HCT116 (cell line): ENCODE results near the gene CCDC138. TPM values are rescaled to one million over a fixed set of nuclear protein-coding genes. Genes with fewer than 3 reads are reported as not detected.

Experiments used
- ATAC-seq: fragments of 200-7000 bp; cut with Tn5 transposase; 2 replicates; pipeline ENCODE4 v1.9.1; 2020; ENCODE audit warnings: mild to moderate bottlenecking, moderate library complexity
- BruUV-seq: library from RNA; stranded (reverse); fragments of 400-500 nt; replicated peaks from 2 replicates; lab custom pipeline; 2021; lab: Mats Ljungman, UMichigan
- CTCF ChIA-PET: fragments of 300-600 bp; sonication (Branson Sonifier 250); formaldehyde crosslinking; loops from one replicate; lab custom pipeline; 2021; ENCODE audit warnings: antibody characterized with exemption; lab: Charles Lee
- POLR2A ChIA-PET: fragments of 300-600, 350-600 bp; sonication (Branson Sonifier 250); formaldehyde crosslinking; loops from one replicate; lab custom pipeline; 2021; ENCODE audit warnings: antibody characterized with exemption; lab: Charles Lee
- RAD21 ChIA-PET, 2 experiments: fragments of 300-600 bp; sonication (Branson Sonifier 250); formaldehyde crosslinking; loops; one replicate each; lab custom pipeline; 2023; ENCODE audit warnings: low total read pairs in 2 of 2; ENCODE audit not compliant: uncharacterized antibody in 2 of 2, unreplicated experiment in 2 of 2, low non-redundant PET in 1 of 2; lab: Charles Lee
- DNase-seq: peaks from one replicate; pipeline ENCODE4 v3.0.0-alpha.2; 2010; ENCODE audit warnings: low read depth, low spot score
- H2AFZ ChIP-seq: fragments of 200-600 bp; shearing (Covaris generic), sonication (generic); 2 replicates; pipeline ENCODE4 v1.6.1; 2017; ENCODE audit warnings: low read depth, mixed run types, mixed read lengths, antibody characterized with exemption, low read length; ENCODE audit not compliant: poor library complexity, severe bottlenecking
- H3K27ac ChIP-seq: 2 replicates; pipeline ENCODE4 v1.5.1; 2012; ENCODE audit warnings: low read depth, low read length
- H3K27me3 ChIP-seq: fragments of 200-600 bp; sonication (generic); 2 replicates; pipeline ENCODE4 v1.6.1; 2016; ENCODE audit warnings: mixed run types, low read length, mixed read lengths; ENCODE audit not compliant: insufficient read depth
- H3K36me3 ChIP-seq, 2 experiments: fragments of 200-500 bp in 1 of 2; fragments of 200-600 bp in 1 of 2; sonication (Bioruptor generic) in 1 of 2; sonication (generic) in 1 of 2; 2 replicates each; pipeline versions ENCODE4 v1.5.1 to v1.6.1; 2014 to 2016; ENCODE audit warnings: low read length in 2 of 2, inconsistent platforms in 1 of 2, mixed read lengths in 1 of 2, mixed run types in 1 of 2; ENCODE audit not compliant: insufficient read depth in 2 of 2, control insufficient read depth in 1 of 2
- H3K4me1 ChIP-seq, 2 experiments: fragments of 200-600 bp in 1 of 2; sonication (generic) in 1 of 2; 2 replicates each; pipeline versions ENCODE4 v1.5.1 to v1.6.1; 2012 to 2017; ENCODE audit warnings: low read length in 2 of 2, inconsistent platforms in 1 of 2, mild to moderate bottlenecking in 1 of 2, mixed read lengths in 1 of 2, mixed run types in 1 of 2, moderate library complexity in 1 of 2; ENCODE audit not compliant: insufficient read depth in 2 of 2, control insufficient read depth in 1 of 2
- H3K4me2 ChIP-seq: fragments of 200-600 bp; sonication (generic); 2 replicates; pipeline ENCODE4 v1.6.1; 2017; ENCODE audit warnings: mixed run types, low read length, mixed read lengths
- H3K4me3 ChIP-seq, 2 experiments: fragments of 200-600 bp in 1 of 2; sonication (generic) in 1 of 2; replicated peaks in 1 of 2; 2 replicates each; pipeline ENCODE4 v1.5.1; 2011 to 2016; ENCODE audit warnings: low read length in 2 of 2, control low read depth in 1 of 2, low read depth in 1 of 2, mild to moderate bottlenecking in 1 of 2, mixed read lengths in 1 of 2, mixed run types in 1 of 2
- H3K79me2 ChIP-seq: fragments of 200-600 bp; sonication (generic); 2 replicates; pipeline ENCODE4 v1.6.1; 2017; ENCODE audit warnings: mild to moderate bottlenecking, mixed run types, low read length, moderate library complexity, mixed read lengths; ENCODE audit not compliant: insufficient read depth
- H3K9ac ChIP-seq: fragments of 200-600 bp; sonication (generic); 2 replicates; pipeline ENCODE4 v1.6.1; 2016; ENCODE audit warnings: low read length, mixed read lengths
- H3K9me2 ChIP-seq: fragments of 200-600 bp; sonication (generic), shearing (Covaris generic); 2 replicates; pipeline ENCODE4 v1.6.1; 2017; ENCODE audit warnings: mixed run types, mild to moderate bottlenecking, moderate library complexity; ENCODE audit not compliant: insufficient read depth
- H3K9me3 ChIP-seq, 2 experiments: fragments of 200-500 bp in 1 of 2; fragments of 200-600 bp in 1 of 2; sonication (Bioruptor generic) in 1 of 2; sonication (generic) in 1 of 2; 2 replicates each; pipeline ENCODE4 v1.6.1; 2014 to 2017; ENCODE audit warnings: low read length in 2 of 2, mixed read lengths in 2 of 2, inconsistent platforms in 1 of 2, low read depth in 1 of 2, mild to moderate bottlenecking in 1 of 2, mixed run types in 1 of 2, moderate library complexity in 1 of 2; ENCODE audit not compliant: control insufficient read depth in 1 of 2, insufficient read depth in 1 of 2
- H4K20me1 ChIP-seq: fragments of 200-600 bp; sonication (generic), shearing (Covaris generic); 2 replicates; pipeline ENCODE4 v1.6.1; 2017; ENCODE audit warnings: mixed run types, mild to moderate bottlenecking, moderate library complexity; ENCODE audit not compliant: insufficient read depth
- CBX3 ChIP-seq: IDR thresholded peaks from 2 replicates; pipeline ENCODE4 v1.6.1; 2012; ENCODE audit warnings: low read depth
- ELF1 ChIP-seq: IDR thresholded peaks from 2 replicates; pipeline ENCODE4 v1.6.1; 2012; ENCODE audit warnings: low read depth, borderline replicate concordance
- EZH2 ChIP-seq: fragments of 200-600 bp; sonication (generic); IDR thresholded peaks from 2 replicates; pipeline ENCODE4 v1.6.1; 2017; ENCODE audit warnings: antibody characterized with exemption, mixed run types
- EZH2phosphoT487 ChIP-seq: fragments of 200-600 bp; IDR thresholded peaks from 2 replicates; pipeline ENCODE4 v1.6.1; 2018; ENCODE audit warnings: antibody characterized with exemption, borderline replicate concordance
- FOSL1 ChIP-seq: IDR thresholded peaks from 2 replicates; pipeline ENCODE4 v1.6.1; 2012; ENCODE audit warnings: low read depth
- JUND ChIP-seq: IDR thresholded peaks from 2 replicates; pipeline ENCODE4 v1.6.1; 2012
- POLR2AphosphoS5 ChIP-seq: IDR thresholded peaks from 2 replicates; pipeline ENCODE4 v1.6.1; 2011; ENCODE audit warnings: mild to moderate bottlenecking, low read depth, low read length, moderate library complexity
- SIN3A ChIP-seq: IDR thresholded peaks from 2 replicates; pipeline ENCODE4 v1.6.1; 2012; ENCODE audit warnings: low read depth
- TCF7L2 ChIP-seq: IDR thresholded peaks from 2 replicates; pipeline ENCODE4 v1.7.0; 2011; ENCODE audit warnings: borderline replicate concordance, inconsistent platforms; ENCODE audit not compliant: insufficient read depth, insufficient read length; ENCODE audit errors: extremely low read depth
- YY1 ChIP-seq: IDR thresholded peaks from 2 replicates; pipeline ENCODE4 v1.6.1; 2011; ENCODE audit warnings: low read length, low read depth, moderate library complexity, mild to moderate bottlenecking; ENCODE audit not compliant: insufficient replicate concordance; ENCODE audit errors: extremely low read depth
- intact Hi-C: fragments of 100-400 bp; cut with micrococcal nuclease; formaldehyde crosslinking; loops from 2 replicates; pipeline ENCODE4 v1.10.0; 2022
- total RNA-seq: library from RNA; stranded (reverse); gene quantifications from one replicate; pipeline ENCODE4 v1.2.1, GENCODE V29; 2021; ENCODE audit not compliant: unreplicated experiment
- TF ChIP-seq, protein P1 (sequence below): IDR thresholded peaks from 2 replicates; pipeline ENCODE4 v1.6.1; 2012
- TF ChIP-seq, protein P2 (sequence below), 3 experiments: fragments of 200-600 bp in 1 of 3; sonication (generic) in 1 of 3; IDR thresholded peaks in 2 of 3; conservative IDR thresholded peaks in 1 of 3; 2 replicates each; pipeline ENCODE4 v1.5.1; 2012 to 2017; ENCODE audit warnings: low read depth in 2 of 3, low read length in 2 of 3, antibody characterized with exemption in 1 of 3, borderline replicate concordance in 1 of 3, control low read depth in 1 of 3, mild to moderate bottlenecking in 1 of 3, mixed read lengths in 1 of 3, mixed run types in 1 of 3, moderate library complexity in 1 of 3; ENCODE audit not compliant: insufficient read depth in 1 of 3
- TF ChIP-seq, protein P3 (sequence below): IDR thresholded peaks from 2 replicates; pipeline ENCODE4 v1.6.1; 2011; ENCODE audit warnings: mild to moderate bottlenecking, low read length, moderate library complexity; ENCODE audit not compliant: insufficient replicate concordance; ENCODE audit errors: extremely low read depth
- TF ChIP-seq, protein P4 (sequence below): IDR thresholded peaks from 2 replicates; pipeline ENCODE4 v1.6.1; 2012; ENCODE audit warnings: low read depth

CCDC138 gene
- total RNA-seq, 1 experiment from 2014 or later: 13.4 TPM

DNA sequence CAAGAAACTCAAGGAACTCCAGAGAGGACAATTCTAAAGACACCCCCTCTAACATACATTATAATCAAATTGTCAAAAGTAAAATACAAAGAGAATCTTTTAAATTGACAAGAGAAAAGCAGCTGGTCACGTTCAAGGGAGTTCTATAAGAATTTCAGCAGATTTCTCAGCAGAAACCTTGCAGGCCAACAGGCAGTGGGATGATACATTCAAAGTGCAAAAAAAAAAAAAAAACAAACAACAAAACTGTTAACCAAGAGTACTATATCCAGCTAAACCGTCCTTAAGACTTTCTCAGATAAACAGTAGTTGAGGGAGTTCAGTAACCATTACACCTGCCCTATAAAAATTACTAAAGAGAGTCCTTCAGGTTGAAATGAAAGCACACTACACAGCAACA, 33.9 kb downstream of the CCDC138 start:
- ChIA-PET CTCF (no interaction called here), RAD21 (no interaction called here), POLR2A (no interaction called here)
- no peaks in the 10 kb centered on the region for H3K27me3 ChIP-seq
- BruUV-seq: no TSS peak
- no peaks in the 10 kb centered on the region for H3K4me1 ChIP-seq
- intact Hi-C loops: no loop called here
- H3K9ac ChIP-seq: no peak overlapping the region
- no peak overlapping the region for H2AFZ ChIP-seq
- TF ChIP-seq YY1 (no peak), TCF7L2 (no peak), POLR2AphosphoS5 (no peak), FOSL1 (no peak), ELF1 (no peak), JUND (no peak), EZH2 (no peak), CBX3 (no peak), EZH2phosphoT487 (no peak), SIN3A (no peak)
- TF ChIP-seq, protein P1, sequence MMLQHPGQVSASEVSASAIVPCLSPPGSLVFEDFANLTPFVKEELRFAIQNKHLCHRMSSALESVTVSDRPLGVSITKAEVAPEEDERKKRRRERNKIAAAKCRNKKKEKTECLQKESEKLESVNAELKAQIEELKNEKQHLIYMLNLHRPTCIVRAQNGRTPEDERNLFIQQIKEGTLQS: no peak
- TF ChIP-seq, protein P2, sequence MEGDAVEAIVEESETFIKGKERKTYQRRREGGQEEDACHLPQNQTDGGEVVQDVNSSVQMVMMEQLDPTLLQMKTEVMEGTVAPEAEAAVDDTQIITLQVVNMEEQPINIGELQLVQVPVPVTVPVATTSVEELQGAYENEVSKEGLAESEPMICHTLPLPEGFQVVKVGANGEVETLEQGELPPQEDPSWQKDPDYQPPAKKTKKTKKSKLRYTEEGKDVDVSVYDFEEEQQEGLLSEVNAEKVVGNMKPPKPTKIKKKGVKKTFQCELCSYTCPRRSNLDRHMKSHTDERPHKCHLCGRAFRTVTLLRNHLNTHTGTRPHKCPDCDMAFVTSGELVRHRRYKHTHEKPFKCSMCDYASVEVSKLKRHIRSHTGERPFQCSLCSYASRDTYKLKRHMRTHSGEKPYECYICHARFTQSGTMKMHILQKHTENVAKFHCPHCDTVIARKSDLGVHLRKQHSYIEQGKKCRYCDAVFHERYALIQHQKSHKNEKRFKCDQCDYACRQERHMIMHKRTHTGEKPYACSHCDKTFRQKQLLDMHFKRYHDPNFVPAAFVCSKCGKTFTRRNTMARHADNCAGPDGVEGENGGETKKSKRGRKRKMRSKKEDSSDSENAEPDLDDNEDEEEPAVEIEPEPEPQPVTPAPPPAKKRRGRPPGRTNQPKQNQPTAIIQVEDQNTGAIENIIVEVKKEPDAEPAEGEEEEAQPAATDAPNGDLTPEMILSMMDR (IDR thresholded peaks at IDR 0.05 in 2 of 3, conservative IDR thresholded peaks at IDR 0.05 in 1 of 3; ENCODE audit: borderline replicate concordance in 1 of 3, insufficient read depth in 1 of 3, low read depth in 2 of 3, low read length in 2 of 3): no peak
- TF ChIP-seq, protein P3, sequence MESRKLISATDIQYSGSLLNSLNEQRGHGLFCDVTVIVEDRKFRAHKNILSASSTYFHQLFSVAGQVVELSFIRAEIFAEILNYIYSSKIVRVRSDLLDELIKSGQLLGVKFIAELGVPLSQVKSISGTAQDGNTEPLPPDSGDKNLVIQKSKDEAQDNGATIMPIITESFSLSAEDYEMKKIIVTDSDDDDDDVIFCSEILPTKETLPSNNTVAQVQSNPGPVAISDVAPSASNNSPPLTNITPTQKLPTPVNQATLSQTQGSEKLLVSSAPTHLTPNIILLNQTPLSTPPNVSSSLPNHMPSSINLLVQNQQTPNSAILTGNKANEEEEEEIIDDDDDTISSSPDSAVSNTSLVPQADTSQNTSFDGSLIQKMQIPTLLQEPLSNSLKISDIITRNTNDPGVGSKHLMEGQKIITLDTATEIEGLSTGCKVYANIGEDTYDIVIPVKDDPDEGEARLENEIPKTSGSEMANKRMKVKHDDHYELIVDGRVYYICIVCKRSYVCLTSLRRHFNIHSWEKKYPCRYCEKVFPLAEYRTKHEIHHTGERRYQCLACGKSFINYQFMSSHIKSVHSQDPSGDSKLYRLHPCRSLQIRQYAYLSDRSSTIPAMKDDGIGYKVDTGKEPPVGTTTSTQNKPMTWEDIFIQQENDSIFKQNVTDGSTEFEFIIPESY: no peak
- TF ChIP-seq, protein P4, sequence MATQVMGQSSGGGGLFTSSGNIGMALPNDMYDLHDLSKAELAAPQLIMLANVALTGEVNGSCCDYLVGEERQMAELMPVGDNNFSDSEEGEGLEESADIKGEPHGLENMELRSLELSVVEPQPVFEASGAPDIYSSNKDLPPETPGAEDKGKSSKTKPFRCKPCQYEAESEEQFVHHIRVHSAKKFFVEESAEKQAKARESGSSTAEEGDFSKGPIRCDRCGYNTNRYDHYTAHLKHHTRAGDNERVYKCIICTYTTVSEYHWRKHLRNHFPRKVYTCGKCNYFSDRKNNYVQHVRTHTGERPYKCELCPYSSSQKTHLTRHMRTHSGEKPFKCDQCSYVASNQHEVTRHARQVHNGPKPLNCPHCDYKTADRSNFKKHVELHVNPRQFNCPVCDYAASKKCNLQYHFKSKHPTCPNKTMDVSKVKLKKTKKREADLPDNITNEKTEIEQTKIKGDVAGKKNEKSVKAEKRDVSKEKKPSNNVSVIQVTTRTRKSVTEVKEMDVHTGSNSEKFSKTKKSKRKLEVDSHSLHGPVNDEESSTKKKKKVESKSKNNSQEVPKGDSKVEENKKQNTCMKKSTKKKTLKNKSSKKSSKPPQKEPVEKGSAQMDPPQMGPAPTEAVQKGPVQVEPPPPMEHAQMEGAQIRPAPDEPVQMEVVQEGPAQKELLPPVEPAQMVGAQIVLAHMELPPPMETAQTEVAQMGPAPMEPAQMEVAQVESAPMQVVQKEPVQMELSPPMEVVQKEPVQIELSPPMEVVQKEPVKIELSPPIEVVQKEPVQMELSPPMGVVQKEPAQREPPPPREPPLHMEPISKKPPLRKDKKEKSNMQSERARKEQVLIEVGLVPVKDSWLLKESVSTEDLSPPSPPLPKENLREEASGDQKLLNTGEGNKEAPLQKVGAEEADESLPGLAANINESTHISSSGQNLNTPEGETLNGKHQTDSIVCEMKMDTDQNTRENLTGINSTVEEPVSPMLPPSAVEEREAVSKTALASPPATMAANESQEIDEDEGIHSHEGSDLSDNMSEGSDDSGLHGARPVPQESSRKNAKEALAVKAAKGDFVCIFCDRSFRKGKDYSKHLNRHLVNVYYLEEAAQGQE: no peak
- peaks cover 3 to 4% of the 10 kb centered on the region in 2 experiments; a peak in 1 of 4 replicates for H3K9me3 ChIP-seq
- H3K4me3 ChIP-seq: no peak overlapping the region
- ATAC-seq (no peak), DNase-seq (no peak)
- H3K9me2 ChIP-seq: no peaks in the 10 kb centered on the region
- H3K27ac ChIP-seq: no peak overlapping the region
- H3K79me2 ChIP-seq: no peaks in the 10 kb centered on the region
- peaks cover 6 to 24% of the 10 kb centered on the region in 2 experiments for H3K36me3 ChIP-seq
- no peaks in the 10 kb centered on the region for H4K20me1 ChIP-seq
- H3K4me2 ChIP-seq: no peak overlapping the region
